HG02870 (cell line): ENCODE results near the gene PPBP.

Experiments
- ATAC-seq: cut with Tn5 transposase; IDR thresholded peaks from one replicate; pipeline ENCODE4 v1.9.1; 2021; ENCODE audit warnings: mild to moderate bottlenecking, moderate library complexity; ENCODE audit not compliant: unreplicated experiment

PPBP gene, protein sequence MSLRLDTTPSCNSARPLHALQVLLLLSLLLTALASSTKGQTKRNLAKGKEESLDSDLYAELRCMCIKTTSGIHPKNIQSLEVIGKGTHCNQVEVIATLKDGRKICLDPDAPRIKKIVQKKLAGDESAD

DNA sequence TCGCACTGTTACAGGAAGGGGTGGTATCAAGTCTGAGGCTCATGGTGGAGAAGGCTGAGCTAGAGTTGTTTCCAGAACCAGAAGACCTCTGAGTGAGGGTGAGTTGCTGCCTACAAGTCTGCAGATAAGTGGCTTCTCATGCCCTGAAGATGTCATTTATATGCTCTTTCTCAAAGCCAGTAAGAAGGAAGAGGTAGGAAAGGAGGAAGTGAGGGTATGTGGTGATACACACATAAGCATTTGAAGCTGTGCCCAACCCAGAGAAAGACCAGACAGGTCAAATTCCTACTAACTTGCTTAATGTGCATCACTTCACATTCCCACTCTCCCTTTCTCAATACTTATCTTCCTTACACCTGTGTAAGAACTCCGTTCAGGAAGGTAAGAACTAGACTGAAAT is at the start of gene PPBP:
Gene PPBP, minus strand, starts transcription at position 130 of the 400 bp plus-strand sequence. Its CDS starts 87 bp downstream, at position 43.
- no peak for ATAC-seq

DNA sequence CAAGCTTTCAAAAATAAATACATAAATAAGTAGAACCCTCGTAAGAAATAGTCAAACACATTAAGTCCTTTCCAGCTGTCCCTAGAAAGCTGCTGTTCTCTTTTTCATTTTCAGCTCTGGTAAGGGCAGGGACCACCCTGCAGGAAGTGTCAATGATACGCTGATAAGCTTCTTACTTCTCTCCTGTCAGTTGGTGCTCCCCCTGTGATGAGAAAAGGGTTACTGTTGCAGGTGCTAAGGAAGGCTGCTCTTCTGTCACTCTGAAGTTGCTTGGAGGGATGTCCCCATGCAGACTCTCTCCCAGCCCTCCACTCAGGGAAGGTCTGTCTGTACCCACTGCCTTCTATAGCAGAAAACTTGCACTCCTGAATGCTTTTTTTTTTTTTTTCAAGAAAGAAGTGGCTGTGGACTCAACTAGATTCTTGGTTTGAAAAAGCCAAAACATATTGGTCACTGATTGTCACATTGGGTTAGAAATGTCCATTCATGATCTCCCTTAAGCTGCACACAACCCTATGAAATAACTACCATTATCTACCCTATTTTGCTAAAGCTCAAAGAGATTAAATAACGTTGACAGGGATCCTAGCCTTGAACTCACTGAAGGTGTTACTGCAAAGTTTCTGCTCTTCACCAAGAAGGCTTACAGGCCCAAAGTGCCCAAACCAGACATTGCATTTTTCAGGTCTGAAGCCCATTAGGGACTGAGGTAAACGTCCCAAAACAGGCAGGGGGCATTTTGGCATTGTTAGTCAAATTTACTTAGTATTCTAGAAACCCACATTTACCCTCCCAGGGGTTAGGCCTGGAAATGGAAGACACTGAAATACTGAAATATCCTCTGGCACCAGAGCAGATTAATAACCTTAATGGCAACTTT is 49.3 kb upstream of the PPBP start:
- ATAC-seq = no peak

DNA sequence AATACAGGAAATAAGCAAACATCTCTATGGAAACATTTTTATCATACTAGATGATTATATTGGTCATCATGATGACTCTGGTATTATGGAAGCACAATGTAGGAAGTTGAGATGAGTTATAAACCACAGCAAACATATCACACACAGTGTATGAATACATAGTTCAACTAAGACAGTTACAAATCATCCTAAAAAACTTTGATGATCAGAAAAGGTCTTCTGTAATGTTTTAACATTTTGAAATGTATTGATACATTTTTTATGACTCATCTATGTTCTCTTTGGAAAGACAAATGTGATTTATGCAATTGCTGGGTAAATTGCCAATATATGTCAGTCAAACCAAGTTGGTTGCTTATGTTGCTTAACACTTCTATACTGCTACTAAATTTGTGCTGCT is 45.7 kb upstream of the PPBP start:
- no peak for ATAC-seq

DNA sequence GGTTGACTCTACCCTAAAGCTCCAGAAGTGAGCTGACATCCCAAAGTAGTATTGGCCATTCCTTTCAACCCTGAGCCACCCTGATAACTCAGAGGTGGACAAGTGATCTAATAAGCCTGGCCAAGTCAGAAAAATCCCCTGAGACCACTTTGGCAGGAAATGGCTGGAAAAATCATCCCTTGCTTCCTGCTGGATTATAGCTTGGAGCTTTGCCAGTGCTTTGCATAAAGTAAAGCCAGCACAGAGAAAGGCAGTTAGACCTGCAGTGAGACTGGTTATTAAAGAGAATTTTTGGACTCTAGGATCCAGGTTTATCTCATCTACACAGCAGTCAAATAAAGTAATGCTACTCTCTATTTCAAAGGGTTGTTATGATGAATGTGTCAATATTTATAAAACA is 44.1 kb upstream of the PPBP start:
- ATAC-seq = no peak

DNA sequence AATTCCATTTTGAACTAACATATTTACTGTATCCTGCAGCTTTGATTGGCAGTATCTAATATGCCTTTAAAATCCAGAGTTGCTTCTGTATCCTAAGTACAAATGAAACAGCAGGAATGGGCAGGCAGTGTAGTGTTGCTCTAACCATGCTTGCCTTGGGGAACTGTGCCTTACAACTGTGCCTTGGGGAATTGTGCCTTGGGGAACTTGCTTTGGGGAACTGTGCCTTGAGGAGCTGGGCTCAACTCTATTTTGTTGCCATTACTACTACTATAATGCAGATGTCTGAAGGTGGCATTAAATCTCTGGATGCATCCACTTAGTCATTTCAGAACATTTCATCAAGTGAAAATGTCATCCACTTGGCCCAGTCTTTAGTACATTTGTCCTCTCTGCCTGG is 43.6 kb upstream of the PPBP start:
- no peak for ATAC-seq

DNA sequence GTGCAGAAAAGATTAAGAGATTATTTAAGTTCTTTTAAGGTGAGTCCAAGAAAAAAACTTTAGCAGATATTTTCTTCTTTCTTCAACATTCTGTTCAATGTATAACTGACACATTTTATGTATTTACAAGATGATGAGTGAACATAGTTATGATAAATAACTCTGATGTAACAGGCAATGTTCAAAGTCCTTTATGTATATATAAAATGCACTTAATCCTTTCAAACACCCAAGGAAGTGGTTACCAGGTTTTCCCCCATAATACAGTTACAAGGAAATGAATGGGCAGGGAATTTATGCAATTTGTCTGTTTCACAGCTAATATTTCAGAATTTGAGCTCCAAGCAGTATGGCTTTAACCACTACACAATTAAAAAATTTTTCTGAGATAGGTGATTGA is 42.3 kb upstream of the PPBP start:
- ATAC-seq = no peak

DNA sequence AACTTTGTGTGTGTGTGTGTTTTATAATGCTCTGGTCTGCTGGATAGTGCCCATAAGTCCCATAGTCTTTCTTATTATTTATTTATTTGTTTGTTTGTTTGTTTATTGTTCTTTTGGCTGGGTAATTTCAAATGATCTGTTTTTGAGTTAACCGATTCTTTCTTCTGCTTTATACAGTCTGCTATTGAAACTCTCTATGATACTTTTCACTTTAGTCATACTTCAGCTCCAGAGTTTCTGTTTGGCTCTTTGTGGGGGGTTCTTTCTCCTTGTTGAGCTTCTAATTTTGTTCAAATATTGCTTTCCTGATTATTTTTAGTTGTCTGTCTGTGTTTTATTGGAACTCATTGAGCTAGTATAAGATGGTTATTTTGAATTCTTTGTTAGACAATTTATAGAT is 40.5 kb upstream of the PPBP start:
- ATAC-seq = no peak

DNA sequence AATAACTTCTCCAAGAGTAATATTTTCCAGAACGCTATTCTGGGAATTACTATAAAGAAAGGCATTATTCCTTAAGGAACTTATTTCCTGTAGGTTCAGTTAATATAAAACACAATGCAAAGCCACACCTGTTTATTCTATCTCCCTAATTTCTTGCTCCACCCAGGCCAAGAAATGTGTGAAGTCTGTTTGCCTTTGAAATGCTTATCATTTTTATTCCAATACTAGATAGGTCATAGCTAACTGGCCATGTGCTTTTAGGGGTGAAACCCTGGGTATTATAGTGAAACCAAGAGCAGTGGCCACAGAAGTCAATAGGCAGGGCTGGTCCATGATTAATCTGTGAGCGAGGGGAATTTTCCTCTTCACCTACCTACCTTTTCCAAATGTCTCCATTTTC is 35.7 kb upstream of the PPBP start:
- ATAC-seq = no peak

DNA sequence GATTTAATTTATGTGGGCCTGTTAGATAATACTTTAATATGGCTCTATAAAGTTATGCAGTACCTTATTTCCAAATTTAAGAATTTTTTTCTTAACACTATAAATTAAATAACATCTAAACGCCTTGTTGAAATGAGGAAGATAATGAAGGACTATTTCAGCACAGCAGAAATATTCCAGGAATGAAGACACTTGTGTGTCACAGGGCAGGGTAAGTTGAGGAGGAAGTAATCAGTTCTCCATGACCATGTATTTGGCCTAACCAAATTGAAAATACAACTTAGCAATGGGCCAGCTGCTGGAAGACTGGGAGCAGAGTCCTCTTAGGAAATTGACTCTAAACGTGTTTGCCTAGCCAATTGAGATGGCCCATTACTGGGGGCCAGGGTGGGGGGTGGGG is 33.6 kb upstream of the PPBP start:
- no peak for ATAC-seq

DNA sequence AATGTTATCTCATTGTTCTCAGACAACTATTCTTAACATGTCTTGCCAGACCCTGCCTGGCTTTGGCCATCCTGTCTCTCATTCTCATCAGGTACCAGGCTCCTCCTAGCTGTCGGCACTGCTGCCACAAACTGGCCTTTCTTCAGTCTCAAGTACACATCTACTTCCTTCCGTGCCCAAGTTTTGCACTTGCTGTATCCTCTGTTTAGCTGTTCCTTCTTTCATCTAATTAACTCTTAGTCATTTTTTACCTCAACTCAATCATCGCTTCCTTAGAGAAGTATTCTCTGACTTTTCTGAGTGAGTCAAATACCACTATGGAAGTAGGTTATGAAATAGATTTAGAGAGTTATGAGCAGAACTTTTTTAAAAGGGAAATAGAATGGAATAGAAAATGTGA is 30.8 kb upstream of the PPBP start:
- ATAC-seq = no peak

DNA sequence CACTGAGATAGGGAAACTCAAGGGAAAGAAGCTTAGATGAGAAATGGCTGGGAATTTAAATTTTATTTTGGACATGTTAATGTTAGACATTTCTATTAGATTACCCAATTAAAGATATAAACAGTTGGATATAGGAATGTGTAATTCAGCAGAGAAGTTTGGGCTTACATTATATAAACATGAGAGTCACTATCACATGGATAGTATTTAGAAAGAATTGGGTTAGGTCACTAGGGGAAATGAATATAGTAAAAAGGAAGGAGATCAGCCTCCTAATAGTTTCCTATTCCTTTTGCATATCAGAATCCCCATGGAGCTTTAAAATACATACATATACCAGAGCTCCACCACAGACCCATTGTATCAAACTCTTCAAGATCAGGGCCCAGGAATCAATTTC is 30.1 kb upstream of the PPBP start:
- no peak for ATAC-seq

DNA sequence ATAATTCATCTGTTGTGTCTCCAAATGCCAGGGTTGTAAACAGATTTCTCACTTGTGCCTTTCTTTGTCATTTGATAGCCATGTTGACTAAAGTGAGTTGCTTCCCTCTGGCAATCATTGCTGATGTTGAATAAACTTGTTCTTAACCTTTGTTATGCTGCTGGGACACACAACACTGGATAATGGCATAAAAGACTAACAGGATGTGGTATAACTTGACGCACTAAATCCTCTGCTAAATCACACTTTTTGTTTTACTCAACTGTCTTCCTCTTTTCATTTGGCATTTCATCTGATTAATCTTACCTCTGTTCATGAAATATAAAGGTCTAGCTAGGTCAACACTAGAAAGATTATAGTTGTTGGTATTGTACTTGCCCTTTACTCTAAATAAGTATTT is 28.1 kb upstream of the PPBP start:
- no peak for ATAC-seq

DNA sequence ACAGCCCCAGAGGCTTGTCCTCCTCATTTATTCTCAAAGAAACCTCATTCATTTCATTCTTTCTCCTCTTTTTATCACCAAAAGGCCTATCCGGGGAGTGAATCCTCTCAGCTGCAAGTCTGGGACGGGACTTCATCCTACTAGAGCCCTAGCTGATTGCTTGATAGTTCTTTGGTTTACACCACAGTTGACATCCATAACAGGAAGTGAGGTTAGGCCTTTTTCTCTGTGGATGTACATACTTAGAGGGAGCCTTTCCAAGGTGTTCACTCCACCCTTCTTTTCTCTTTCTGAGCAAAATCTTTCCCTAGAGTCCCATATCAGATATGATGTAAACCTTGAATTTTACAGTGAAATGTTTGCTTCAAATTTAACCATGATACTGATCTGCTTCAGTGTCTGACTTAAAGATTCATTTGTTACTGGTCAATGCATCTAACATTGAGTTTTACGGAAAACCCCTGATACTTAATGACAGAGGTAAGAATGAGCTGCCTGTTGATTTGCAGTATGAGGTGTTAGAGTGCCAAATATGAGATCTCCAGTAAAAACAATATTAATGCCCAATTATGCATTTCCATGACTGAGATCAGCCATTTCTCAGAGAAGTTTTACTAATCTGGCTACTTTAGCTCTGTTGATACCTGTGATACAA is 27.3 kb upstream of the PPBP start:
- ATAC-seq = no peak

DNA sequence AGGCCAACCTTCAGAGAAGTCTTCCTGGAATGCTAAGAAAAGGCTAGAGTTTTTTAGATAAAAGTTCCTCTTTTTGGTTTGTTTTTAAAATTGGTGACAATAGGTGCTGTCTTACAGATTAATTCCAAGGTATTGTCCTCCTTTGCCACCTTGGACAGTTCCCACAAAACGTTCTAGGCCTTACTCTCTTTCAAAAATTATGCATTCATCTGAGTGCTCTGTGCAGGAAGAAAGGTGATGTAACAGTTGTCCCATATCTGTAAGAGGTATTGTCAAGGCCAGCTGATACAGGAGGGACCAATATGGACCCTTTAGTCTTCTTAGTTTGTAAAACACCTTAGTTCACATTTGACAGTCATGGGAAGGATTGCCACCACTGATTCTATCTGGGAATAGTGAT is 26.3 kb upstream of the PPBP start:
- no peak for ATAC-seq

DNA sequence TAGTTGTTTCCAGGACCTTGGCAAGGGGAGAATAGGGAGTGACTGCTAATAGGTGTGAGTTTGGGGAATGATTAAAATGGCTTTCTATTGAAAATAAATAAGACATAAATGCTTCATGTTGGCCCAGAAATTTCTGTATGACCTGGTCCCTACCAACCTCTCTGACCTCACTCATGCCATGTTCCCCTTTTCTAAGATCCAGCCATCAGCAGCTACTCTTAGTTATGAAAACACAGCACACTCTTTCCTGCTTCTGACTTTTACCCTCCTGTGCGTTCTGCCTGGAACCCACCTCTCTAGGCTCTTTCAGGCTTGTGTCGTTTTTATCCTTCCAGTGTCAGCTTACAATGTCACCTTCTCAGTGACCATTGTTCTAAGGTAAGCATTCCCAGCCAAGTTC is 25.3 kb upstream of the PPBP start:
- no peak for ATAC-seq

DNA sequence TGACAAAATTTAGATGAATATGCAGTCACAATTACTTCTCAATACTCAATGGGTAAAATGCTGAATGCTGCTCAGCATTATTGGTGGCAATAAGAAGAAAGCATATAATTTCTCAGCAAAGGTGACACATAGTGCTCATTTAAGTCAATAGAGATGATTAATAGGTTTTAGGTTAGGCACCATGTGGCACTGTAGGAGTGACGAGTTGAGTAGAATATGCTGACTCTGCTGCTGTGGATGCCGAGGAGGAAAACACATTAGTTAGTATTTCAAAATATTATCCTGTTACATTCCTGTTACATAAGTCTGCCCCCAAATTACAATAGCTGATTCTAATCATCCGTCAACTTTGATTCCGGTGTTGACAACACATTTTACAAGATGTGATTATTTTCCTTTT is 24.1 kb upstream of the PPBP start:
- ATAC-seq = no peak

DNA sequence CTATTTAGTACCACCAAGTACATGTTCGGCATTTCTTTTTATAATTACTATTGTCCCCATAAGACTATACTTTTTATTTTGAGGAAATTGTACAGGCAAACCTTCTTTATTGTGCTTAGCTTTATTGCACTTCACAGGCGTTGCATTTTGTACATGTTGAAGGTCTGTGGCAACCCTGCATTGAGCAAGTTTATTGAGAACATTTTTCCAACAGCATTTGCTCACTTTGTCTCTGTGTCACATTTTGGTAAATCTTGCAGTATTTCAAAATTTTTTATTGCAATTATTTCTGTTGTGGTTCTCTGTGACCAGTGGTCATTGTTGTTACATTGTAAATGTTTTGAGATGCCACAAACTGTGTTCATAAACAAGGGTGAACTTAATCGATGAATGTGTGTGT is 21.3 kb upstream of the PPBP start:
- ATAC-seq = no peak

DNA sequence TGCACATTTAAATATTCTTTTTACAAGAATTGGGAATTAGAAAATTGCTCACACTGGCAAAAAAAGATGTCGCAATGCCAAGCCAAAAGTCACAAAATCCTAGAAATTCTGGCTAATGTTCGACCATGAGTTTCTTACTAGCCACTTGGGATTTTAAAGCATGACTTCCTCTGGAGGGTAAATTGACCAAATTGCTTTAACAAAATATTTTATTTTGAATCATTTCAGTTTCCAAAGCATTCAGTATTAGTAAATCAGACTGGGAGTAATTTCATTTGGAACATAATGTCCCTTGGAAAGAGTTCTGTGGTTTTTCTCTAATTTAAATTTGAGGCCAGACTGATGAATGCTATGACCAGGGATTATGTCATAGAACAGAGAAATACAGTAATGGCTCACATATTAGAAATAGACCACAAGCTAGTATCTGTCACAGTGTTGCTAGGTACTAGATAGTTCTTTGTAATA is 18.1 kb upstream of the PPBP start:
- no peak for ATAC-seq

DNA sequence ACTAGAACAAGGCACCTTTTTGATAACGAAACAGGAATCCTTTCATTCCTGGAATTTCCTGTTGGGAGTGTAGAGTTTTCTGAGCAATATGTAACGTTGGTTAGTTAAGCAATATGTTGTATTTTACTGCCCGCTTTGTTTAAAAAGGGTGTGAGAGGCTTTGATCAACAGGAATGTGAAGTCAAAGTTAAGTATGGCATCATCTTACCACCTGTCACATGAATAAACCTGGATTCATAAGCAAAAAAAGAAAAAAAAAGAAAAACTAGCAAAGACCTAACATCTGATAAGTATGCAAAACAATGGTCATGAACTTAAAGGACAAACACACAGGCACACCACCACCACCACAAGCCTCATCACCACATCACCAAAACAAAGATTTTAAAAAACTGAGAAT is 17.5 kb upstream of the PPBP start:
- ATAC-seq = no peak

DNA sequence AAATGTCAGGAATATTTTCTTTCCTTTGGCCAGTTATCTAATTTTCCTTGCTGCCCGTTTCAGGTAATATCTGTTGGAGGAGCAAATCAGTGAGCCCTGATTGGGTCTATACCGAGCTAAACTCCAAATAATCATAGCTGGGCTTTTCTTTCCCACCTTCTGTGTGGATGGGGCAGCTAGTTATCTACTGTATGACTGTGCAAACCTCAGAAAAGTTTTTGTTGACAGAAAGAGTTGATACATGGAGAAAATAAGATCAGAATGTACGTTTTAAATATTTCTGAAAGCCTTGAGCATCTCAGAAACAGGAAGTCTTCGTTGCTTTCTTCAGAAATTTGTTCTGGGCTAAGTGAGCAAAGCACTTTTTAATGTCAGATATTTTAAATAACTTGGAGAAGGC is 16.7 kb upstream of the PPBP start:
- ATAC-seq = no peak

DNA sequence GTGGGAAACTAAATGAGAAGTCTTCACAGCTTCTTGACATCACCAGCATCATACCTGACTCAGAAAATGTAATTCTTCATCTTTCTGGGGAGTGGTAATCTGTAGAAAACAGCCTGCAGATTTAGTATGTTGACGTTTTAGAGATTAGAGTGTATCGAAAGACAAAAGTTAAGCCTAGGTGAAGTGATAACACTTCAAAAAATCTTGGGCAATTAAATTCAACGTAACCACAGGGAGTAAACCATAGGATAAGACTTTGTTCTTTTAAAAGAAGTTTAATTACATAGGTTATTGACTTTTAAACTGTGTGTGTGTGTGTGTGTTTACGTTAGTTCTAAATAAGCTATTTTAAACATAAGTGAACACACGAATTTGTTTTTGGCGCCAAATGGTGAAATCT is 12.3 kb upstream of the PPBP start:
- ATAC-seq = no peak
